Epithelial cell of esophagus (primary cell): Measurements from ENCODE around the gene GPC5.

Experiments used
- DNase-seq: peaks from one replicate; pipeline ENCODE4 v3.0.0; 2010; ENCODE audit warnings: low read depth
- H3K4me3 ChIP-seq: 2 replicates; pipeline ENCODE4 v1.5.1; 2011; ENCODE audit warnings: mild to moderate bottlenecking, low read length, control low read depth
- CTCF ChIP-seq: IDR thresholded peaks from 2 replicates; pipeline ENCODE4 v1.5.1; 2011; ENCODE audit warnings: low read depth, mild to moderate bottlenecking, low read length, control low read depth, inconsistent platforms; ENCODE audit not compliant: insufficient read depth; ENCODE audit errors: missing control alignments

The GPC5 gene

GRCh38 chr13:92355213-92355612 is 956.8 kb downstream of the GPC5 start:
- no peak overlapping the region for H3K4me3 ChIP-seq
- peak; percentile 19 for DNase-seq

GRCh38 chr13:92362717-92363116 is 964.3 kb downstream of the GPC5 start:
- no peak for DNase-seq
- no peak overlapping the region for H3K4me3 ChIP-seq
- no peak for TF ChIP-seq CTCF

More at GRCh38 chr13:92355213-92355612, 956.8 kb downstream of the GPC5 start:
- peak; percentile 39 for TF ChIP-seq CTCF

- TF ChIP-seq CTCF, result no peak
- DNase-seq, result no peak
- H3K4me3 ChIP-seq, result no peak overlapping the region
Measured at GRCh38 chr13:92365904-92366303, 967.5 kb downstream of the GPC5 start.

DNA sequence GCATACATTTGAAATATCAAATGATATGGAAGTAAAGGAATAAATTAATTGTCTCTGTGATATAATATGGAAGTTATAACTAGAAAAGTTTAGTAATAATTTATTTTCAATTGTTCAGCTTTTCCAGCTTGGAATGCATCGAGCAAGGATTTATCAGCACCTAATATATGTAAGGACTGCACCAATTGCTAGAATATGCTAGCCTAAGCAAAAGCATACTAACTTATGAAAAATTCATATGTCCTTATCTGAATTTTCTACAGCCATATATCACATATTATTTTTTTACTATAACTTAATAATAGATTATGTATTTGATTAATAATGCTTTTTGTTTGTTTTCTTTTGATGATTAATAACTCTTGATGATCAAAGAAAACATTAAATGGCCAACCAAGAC is 979.0 kb downstream of the GPC5 start:
- TF ChIP-seq CTCF, result no peak

GRCh38 chr13:92379371-92379770 is 981.0 kb downstream of the GPC5 start:
- no peak for TF ChIP-seq CTCF

More for the DNA sequence above, 979.0 kb downstream of the GPC5 start:
- DNase-seq, result no peak
- no peak overlapping the region for H3K4me3 ChIP-seq

GRCh38 chr13:92384410-92384809 is 986.0 kb downstream of the GPC5 start:
- H3K4me3 ChIP-seq, result no peak overlapping the region
- no peak for DNase-seq
- no peak for TF ChIP-seq CTCF

More at GRCh38 chr13:92379371-92379770, 981.0 kb downstream of the GPC5 start:
- H3K4me3 ChIP-seq, result no peak overlapping the region
- no peak for DNase-seq

DNA sequence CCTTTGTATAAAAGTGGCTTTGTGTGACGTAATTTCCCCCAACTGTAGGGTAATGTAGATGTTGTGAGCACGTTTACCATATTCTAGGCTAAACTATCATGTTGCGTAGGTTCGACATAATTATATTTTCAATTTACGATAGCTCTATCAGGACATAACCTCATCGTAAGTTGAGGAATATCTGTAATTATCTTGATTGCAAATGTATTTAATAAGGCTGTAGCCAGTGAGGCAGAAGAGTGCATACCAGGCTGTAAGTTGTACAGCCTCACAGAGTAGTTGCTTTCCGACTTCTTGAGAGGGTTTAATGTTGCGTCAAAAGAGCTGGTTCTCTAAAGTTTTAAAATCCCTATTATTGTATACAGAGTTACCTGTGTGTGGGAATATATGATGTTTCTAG is 988.8 kb downstream of the GPC5 start:
- no peak overlapping the region for H3K4me3 ChIP-seq
- no peak for TF ChIP-seq CTCF
- no peak for DNase-seq
